DMS79 treated with DMSO at 0.1 percent for 48 hours (cell line): ENCODE results near the gene TMPRSS13.
"Not testable (repeated sequence)": the region's sequence is repeated elsewhere in the genome, so short reads cannot be mapped to it uniquely, and the experiment has no call there.

Source experiments
- DNase-seq: peaks from one replicate; lab custom pipeline; 2025; lab: John Stamatoyannopoulos, UW

Gene TMPRSS13

DNA sequence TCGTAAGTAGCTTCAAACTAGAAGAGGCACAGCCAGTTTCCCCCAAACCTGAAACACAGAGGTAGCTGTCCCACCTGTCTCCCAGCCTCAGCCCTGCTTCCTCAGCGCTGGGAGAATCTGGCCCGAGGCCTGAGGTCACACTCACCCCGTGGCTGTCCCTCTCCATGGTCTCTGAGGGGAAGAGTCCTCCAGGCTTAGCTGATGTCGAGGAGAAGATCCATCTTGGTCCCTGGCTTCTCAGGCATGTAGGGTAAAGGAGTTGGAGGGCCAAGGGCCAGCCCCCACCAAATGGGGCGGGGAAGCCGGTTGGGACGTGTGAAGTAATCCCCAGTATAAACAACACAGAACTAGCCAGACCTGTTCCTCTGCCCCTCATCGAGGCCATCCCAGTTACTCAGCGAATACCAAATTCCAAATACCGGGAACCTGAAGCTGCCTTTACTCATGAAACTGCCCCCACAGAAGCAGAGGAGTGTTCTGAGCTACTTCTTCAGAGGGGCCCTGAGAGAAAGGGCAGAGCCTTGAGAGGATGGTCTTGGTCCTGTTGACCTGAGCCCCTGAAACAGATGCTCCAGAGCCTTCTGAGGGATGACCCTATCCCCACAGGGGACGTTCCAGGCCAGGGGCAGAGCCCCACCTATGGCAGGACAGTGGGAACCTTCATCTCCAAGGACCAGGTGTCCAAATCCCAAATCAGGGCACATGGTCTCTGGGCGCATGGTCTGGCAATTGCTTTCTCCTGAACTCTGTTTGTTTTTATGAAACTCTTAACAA lies at the start of gene TMPRSS13:
TMPRSS13 (minus strand) TSS at position 261 of the 774 bp plus-strand sequence; CDS start at position 166, 95 bp downstream.
- no peak for DNase-seq

GRCh38 chr11:117978991-117979390 lies 49.8 kb upstream of the TMPRSS13 start:
- DNase-seq: no peak

DNA sequence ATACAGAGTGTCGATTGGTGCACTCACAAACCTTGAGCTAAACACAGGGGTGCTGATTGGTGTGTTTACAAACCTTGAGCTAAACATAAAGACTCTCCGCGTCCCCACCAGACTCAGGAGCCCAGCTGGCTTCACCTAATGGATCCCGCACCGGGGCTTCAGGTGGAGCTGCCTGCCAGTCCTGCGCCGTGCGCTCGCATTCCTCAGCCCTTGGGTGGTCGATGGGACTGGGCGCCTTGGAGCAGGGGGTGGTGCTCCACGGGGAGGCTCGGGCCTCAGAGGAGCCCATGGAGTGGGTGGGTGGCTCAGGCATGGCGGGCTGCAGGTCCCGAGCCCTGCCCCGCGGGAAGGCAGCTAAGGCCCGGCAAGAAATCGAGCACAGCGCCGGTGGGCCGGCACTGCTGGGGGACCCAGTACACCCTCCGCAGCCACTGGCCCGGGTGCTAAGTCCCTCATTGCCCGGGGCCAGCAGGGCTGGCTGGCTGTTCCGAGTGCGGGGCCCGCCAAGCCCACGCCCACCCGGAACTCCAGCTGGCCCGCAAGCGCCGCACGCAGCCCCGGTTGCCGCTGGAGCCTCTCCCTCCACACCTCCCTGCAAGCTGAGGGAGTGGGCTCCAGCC lies 49.2 kb upstream of the TMPRSS13 start:
- not testable (repeated sequence) for DNase-seq

DNA sequence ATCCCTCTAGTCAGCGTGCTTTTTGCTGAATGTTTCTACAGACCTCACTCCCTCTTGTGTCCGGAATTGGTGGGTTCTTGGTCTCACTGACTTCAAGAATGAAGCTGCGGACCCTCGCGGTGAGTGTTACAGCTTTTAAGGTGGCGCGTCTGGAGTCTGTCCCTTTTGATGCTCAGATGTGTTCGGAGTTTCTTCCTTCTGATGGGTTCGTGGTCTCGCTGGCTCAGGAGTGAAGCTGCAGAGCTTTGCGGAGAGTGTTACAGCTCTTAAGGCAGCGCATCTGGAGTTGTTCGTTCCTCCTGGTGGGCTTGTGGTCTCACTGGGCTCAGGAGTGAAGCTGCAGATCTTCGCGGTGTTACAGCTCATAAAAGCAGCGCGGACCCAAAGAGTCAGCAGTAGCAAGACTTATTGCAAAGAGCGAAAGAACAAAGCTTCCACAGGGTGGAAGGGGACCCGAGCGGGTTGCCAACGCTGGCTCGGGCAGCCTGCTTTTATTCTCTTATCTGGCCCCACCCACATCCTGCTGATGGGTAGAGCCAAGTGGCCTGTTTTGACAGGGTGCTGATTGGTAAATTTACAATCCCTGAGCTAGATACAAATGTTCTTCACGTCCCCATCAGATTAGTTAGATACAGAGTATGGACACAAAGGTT lies 48.5 kb upstream of the TMPRSS13 start:
- DNase-seq: not testable (repeated sequence)

- DNase-seq: no peak
Measured at GRCh38 chr11:117977029-117977428, 47.8 kb upstream of the TMPRSS13 start.

GRCh38 chr11:117976445-117976844 lies 47.2 kb upstream of the TMPRSS13 start:
- DNase-seq: no peak

DNA sequence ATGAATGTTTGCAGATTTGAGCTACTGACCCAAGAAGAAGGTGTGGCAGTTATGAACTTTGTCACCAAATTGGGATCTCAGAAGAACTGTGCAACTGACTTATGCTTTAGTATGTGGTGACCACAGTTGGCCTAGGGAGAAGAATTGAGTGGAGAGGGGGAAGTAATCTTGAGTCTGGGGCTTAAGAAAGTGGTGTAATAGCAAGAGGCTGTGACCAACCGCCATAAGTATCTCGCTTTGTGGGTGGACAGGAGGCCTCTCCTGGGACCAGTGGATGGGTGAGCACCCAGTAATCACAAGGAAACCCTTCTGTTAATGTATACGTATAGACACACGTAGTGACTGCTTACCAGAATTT lies 44.3 kb upstream of the TMPRSS13 start:
- no peak for DNase-seq

GRCh38 chr11:117972629-117973502 lies 43.7 kb upstream of the TMPRSS13 start:
- DNase-seq: peak; percentile 94

- no peak for DNase-seq
Measured at GRCh38 chr11:117972044-117972443, 42.8 kb upstream of the TMPRSS13 start.

DNA sequence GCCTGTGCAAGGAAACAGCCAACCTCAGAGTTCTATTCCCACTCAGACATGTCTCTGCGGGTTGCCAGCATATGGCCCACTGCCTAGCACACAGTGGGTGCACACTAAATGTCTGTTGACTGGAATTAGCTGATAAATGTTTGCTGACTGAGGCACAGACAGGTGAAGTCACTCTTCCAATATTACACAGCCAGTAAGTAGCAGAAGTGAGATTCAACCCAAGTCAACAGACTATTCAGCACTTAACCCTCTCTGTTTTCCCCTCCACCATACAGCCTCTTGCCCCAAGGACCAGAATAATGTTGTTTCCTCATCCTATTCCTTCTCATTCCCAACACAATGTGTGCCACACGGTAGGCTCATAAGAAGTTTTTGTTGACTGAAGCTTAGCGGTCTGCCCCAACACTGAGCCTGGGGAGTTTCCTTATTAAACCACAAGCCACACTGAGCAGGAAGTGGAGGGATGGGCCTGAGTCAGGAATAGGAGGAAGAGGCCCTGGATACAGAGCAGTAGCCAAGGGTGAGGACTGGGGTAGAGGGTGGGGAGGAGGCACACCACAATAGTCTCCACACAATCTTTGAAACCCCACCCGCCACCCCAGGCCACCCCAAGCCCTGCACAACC lies 41.3 kb upstream of the TMPRSS13 start:
- no peak for DNase-seq

GRCh38 chr11:117969160-117969991 lies 40.2 kb upstream of the TMPRSS13 start:
- DNase-seq: no peak

GRCh38 chr11:117966908-117967307 lies 37.7 kb upstream of the TMPRSS13 start:
- no peak for DNase-seq

GRCh38 chr11:117962826-117963225 lies 33.6 kb upstream of the TMPRSS13 start:
- no peak for DNase-seq

GRCh38 chr11:117961896-117962295 lies 32.7 kb upstream of the TMPRSS13 start:
- DNase-seq: no peak

DNA sequence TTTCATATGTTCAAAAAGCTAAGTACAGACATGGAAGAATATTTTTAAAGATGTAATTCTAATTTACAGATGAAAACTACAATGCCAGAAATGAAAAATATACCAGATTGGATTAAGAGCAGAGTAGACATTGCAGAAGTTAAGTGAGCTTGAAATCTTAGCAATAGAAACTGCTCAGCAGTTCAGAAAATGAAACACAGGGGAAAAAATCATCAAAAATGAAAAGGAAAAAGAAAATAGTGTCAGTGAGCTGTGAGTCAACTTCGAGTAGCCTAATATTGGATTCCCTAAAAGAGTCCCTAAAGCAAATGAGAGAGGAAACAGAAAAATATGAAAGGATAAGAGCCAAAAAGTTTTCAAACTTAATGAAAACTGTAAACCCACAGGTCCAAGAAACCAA lies 31.2 kb upstream of the TMPRSS13 start:
- DNase-seq: no peak

- no peak for DNase-seq
Measured at GRCh38 chr11:117959438-117960149, 30.4 kb upstream of the TMPRSS13 start.

- DNase-seq: no peak
Measured at GRCh38 chr11:117958949-117959348, 29.7 kb upstream of the TMPRSS13 start.

GRCh38 chr11:117953024-117953671 lies 23.9 kb upstream of the TMPRSS13 start:
- no peak for DNase-seq
